Hematopoietic multipotent progenitor cell treated with erythropoietin and hydrocortisone succinate and interleukin-3 and kit ligand, for 4 days (in vitro differentiated cells): ENCODE results near the gene SMIM41.
"Not testable (repeated sequence)": the region's sequence is repeated elsewhere in the genome, so short reads cannot be mapped to it uniquely, and the experiment has no call there.

Source experiments
- DNase-seq: peaks from one replicate; pipeline ENCODE4 v3.0.0-alpha.2; 2015

SMIM41 gene

DNA sequence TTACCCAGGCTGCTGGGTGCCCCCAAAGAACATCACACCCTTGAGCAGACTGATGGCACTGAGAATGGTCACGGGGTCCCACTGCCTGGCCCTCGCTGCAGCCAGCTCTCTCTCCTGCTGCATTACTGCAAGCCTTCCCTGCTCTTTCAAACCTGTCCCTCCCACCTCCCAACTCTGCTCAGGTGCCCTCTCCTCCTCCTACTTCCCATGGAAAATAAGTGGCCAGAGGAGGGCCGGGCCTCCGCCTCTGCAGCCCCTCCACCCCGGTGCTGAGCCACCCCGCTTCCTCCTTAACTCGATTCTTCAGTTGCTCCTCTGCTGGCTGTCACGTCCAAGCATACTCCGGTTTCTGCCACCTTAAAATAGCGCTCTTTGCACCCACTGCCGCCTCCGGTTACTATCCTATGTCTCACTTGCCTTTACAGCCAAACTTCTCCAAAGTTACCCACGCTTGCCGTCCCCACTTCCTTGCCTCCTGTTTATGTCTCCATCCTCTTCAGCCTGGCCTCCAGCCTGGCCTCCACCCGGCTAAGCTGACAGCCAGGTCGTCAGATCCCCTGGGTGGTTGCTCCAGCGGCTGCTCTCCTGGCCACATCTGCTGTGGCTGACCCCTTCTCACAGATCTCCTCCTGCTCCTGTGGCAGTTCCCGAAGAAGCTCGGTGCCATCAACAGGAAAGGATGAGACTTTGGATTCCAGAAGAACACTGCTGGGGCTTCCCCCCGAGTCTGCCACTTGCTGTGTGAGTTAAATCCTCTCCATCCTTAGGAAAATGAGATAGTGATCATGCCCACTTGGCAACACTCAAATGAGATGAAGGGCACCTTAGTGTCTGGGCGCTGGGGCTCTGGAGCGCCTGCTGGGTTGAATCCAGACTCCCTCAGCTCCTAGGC is 7.7 kb downstream of the SMIM41 start:
- DNase-seq: no peak

DNA sequence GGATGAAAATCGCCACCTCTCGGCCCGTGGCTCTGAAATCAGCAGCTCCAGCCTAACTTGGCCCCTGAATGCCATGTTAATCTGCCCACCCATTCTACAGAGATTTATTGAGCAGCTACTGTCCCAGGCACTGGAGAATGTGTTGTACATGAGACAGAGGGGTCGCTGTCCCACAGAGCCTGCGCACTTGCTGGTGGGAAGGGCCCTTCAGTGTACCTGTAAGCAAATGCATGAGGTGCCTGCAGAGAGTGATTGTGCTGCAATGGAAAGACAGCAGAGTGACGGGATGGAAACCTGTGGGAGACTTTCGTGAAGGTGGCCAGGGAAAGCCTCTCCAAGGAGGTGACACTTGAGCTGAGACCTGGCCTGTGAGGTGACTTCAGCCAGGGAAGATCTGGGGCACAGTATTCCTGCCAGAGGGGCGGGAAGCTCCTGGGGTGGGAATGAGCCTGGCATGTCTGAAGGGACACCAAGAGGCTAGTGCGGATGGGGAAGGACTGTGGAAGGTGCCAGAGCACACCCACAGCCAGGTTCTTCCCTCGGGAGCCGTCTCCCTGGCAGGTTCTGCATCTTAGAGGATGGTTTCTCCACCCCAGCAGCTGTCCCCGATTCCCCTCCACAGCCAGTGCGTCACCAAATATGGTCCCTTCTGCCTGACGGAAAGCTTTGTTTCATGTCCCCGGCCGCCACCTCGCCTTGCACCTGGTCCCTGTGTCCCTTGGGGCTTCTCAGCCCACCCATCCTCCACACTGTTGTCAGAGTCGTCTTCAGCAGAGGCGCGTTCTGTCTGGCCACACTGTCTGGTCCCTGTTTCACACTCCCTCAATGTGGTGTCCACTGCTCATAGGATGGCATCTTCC is 8.7 kb downstream of the SMIM41 start:
- no peak for DNase-seq

GRCh38 chr12:52089491-52089890 is 10.0 kb downstream of the SMIM41 start:
- DNase-seq: no peak

DNA sequence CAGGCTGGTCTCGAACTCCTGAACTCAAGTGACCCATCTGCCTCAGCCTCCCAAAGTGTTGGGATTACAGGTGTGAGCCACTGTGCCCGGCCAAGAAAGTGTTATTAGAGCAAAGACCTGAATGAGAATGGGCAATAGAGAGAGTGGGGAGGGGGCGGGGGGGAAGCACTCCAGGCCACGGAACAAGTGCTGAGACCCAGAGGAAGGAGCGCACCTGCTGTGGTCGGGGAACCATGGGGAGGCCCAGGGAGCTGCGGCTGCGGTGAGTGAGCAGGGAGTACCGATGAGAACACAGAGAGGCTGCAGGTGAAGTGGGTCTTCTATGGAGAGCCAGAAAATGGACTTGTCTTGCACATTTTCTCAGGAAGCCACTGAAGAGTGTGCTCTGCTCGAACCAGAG is 10.8 kb downstream of the SMIM41 start:
- no peak for DNase-seq

GRCh38 chr12:52091061-52091460 is 11.6 kb downstream of the SMIM41 start:
- DNase-seq: no peak

DNA sequence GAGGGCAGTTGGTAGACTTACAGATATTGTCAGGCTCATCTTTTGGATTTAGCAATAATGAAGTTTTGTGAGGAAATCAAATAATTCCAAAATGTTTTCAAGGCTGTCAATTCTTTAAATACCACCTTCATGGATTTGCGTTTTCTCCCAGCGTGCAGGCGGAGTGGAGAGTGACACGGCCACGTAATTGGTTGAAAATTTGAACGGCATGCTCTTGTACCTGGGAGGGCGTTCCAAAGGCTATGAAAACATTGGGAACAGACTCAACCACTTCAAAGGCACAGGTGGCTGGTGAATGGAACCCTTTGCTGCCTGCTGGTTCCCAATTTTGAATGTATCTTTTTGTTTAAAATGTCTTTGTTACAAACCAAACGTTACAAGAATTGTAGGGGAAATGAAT is 12.4 kb downstream of the SMIM41 start:
- DNase-seq: no peak

- DNase-seq: no peak
These were observed 13.8 kb downstream of the SMIM41 start for GRCh38 chr12:52093346-52093745.

- no peak for DNase-seq
These were observed 17.0 kb downstream of the SMIM41 start for GRCh38 chr12:52096332-52097044.

DNA sequence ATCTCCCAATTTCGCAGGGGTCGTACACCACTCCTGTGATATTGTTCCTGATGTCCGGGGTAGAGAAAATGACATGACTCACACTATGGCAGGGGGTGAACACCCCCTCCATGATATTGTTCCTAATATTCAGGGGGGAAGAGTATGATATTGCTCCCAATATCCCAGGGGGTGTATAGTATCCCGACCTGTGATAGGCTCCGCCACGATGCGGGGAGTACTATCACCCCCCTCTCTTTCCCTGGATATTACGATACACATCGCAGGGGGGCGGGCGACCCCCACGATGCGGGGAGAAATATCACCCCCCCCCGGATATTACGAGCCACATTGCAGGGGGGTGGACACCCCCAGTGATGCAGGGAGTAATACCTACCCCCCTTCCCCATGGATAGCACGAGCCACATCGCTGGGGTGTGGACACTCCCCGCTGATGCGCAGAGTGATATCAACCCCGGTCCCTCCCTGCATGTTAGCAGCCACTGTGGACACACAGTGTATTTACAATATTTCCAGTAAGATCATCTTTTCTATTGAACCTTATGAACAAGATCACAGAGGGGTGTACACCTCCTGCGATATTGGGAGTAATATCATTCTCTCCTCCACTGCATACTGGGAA is 17.7 kb downstream of the SMIM41 start:
- DNase-seq: peak; percentile 11

DNA sequence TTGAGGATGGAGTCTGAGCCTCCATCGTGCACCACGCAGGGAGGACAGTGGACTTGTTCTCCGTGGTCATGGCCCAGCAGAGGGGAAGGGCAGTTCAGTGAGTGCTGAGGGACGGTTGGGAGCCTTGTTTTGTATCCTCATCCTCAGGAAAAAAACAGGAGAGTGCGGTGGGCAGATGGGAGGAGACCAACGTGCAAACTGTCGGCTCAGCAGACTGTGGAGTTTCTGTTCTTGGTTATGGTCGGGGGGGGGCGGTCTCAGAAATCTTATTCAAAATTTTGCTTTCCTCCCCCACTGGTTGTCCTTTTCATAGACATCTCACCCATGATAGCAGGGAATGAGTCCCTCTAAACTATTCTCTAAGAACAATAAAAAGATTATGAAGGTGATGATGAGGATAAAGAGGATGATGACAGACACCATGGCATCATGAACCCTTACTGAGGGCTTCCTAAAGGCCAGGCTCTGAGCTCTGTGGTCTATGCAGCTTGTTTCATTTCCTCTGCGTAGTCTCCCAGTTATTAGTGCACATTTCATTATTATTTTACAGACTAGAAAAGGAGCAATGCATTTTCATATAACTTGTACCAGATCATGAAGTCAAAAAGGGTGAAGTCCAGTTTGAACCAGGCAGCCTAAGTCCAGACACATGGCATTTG is 25.1 kb downstream of the SMIM41 start:
- DNase-seq: not testable (repeated sequence)

- not testable (repeated sequence) for DNase-seq
These were observed 37.0 kb downstream of the SMIM41 start for GRCh38 chr12:52116222-52117125.

- not testable (repeated sequence) for DNase-seq
These were observed 38.4 kb downstream of the SMIM41 start for GRCh38 chr12:52117806-52118475.

DNA sequence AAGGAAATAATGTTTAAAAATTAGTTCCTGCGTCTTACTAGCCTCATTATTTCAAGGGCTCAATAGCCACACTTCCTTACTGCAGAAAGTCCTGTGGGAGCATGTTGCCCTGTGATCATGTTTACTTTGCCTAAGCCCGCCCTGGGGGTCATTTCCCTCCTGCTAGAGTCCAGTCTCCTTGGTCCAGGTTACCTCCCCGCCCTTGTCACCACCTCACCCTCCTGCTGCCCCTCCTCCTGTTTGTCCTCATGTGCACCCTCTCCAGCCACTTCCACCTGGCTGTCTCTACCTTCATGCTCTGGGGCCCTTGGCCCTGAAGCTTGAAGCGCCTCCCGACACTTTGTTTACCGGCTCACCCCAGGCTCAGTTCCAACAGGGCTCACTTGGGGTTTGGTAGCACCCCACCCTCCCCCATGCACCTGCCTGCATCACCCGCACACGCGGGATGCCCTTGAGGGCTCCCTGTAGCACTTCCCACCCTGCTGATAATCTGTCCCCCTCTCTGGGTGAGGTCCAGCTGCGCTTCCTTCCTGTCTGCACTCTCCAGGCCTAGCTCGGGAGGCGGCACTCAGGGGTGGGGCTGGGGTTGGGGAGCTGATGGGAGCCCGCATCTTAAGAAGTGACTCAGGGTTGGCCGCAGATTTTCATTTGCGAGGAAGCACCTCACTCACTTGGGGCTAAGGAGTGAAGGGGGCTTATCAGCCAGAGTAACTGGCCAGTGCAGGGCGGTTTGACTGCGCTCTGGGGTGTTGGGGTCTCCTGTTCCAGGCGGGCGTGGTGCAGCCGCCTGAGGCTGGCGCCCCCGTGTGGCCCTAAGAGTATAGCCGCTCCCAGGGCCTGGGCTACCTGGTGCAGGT is 40.1 kb downstream of the SMIM41 start:
- DNase-seq: peak; percentile 66

DNA sequence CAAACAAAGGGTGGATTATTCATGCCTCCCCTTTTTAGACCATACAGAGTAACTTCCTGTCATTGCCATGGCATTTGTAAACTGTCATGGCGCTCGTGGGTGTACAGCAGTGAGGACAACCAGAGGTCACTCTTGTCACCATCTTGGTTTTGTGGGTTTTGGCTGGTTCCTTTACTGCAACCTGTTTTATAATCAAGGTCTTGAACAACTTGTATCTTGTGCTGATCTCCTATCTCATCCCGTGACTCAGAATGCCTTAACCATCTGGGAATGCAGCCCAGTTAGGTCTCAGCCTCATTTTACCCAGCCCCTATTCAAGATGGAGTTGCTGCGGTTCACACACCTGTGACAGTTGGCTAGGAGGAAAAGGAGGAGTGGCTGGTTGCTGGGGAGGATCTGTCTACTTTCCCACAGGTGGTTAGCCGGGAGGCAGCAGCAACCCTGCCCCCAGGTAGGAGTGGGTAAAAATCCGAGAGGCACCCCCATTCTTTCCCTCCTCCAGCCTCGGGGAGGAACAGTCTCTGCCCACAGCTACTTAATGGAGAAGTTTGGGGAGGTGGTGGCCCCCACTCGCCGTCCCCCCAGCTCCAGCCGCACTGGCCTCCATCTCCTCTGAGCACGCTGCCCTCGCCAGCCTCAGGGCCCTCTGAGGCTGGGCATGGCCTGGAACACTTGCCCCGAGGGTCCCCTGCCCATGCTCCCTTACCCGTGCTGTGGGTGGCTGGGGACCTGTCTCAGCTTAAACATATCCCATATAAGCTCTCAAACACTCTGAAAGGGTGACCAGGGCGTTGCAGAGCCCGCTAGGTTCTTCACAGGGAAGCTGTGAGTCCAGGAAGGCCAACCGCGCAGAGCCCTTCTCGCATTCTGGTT is 41.7 kb downstream of the SMIM41 start:
- no peak for DNase-seq

DNA sequence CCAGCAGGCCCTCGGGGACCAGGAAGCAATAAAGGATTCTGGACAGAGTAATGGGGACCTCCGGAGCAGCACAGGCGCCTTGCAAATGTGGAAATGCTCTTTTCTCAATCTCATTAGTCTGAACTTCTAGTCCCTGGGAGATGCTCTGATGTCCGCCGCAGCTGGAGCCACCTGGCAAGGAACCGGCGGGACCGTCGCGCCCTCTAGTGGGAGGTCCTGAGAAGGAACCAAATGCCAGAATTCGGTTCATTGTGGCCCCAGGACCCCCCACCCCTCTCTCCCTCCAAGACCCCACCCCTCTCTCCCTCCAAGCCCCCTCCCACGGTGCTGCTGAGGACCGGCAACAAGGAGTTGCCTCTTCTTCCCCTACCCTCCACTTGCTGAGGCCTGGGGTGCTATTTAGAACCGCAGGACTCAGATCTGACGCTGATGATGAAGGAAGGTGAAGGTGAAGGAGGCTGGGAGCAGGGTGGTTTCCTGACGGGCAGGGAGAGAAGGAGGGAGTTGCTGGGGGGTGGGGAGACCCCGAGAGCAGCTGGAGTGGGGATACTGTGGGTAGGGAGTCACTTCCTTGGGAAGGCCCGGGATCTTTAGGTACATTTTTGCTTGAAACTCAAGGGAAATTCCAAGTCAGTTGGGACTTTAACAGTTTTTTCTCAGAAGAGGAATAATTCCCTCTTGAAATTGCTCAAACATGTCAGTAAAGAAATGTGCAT is 42.5 kb downstream of the SMIM41 start:
- DNase-seq: peak; percentile 74

- DNase-seq: no peak
These were observed 43.0 kb downstream of the SMIM41 start for GRCh38 chr12:52122540-52122871.

DNA sequence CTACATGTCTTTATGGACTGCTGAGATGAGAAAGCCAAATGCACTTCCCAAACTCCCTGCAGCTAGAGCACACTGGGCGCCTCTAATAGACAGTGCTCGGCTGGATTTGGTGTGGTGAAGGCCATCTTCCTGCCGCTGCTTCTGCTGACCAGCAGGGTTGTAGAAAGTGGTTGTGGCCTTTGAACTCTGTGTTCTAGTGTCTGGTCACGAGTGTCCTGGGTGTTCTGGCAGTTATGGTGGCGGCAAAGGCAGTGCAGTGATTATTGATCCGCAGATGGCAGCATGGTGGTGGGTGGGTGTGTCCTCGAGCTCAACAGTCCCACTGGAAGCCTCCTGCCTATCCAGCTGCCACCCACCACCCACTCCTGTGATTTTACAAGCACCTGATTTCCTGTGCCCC is 43.4 kb downstream of the SMIM41 start:
- no peak for DNase-seq
